Panc1 (cell line): Measurements from ENCODE around the gene TMED5. TPM values are rescaled to one million over a fixed set of nuclear protein-coding genes. Genes with fewer than 3 reads are reported as not detected.

Source experiments
- ATAC-seq: fragments of 200-7000 bp; cut with Tn5 transposase; 2 replicates; pipeline ENCODE4 v1.9.1; 2020; ENCODE audit warnings: mild to moderate bottlenecking, moderate library complexity
- BruUV-seq: library from RNA; stranded (reverse); fragments of 400-500 nt; replicated peaks from 2 replicates; lab custom pipeline; 2021; lab: Mats Ljungman, UMichigan
- CTCF ChIA-PET: fragments of 300-600 bp; sonication (Branson Sonifier 250); formaldehyde crosslinking; loops from one replicate; lab custom pipeline; 2022; ENCODE audit warnings: antibody characterized with exemption; lab: Charles Lee
- POLR2A ChIA-PET: fragments of 300-600 bp; sonication (Branson Sonifier 250); formaldehyde crosslinking; loops from one replicate; lab custom pipeline; 2022; ENCODE audit warnings: antibody characterized with exemption; lab: Charles Lee
- DNase-seq: peaks from one replicate; pipeline ENCODE4 v3.0.0-alpha.2; 2010; ENCODE audit warnings: low read depth, low spot score
- H3K27ac ChIP-seq: 2 replicates; pipeline ENCODE4 v1.5.1; 2011; ENCODE audit warnings: mild to moderate bottlenecking, low read length, inconsistent platforms
- H3K27me3 ChIP-seq: fragments of 200-500 bp; sonication (Bioruptor generic); 2 replicates; pipeline ENCODE4 v1.6.0; 2014; ENCODE audit warnings: low read length, inconsistent platforms; ENCODE audit not compliant: control insufficient read depth, insufficient read depth
- H3K36me3 ChIP-seq: fragments of 200-500 bp; sonication (Bioruptor generic); 2 replicates; pipeline ENCODE4 v1.5.1; 2014; ENCODE audit warnings: inconsistent platforms, mild to moderate bottlenecking, low read length, moderate library complexity; ENCODE audit not compliant: control insufficient read depth, insufficient read depth
- H3K4me1 ChIP-seq: 2 replicates; pipeline ENCODE4 v1.5.1; 2011; ENCODE audit warnings: inconsistent platforms, mild to moderate bottlenecking, low read length, moderate library complexity; ENCODE audit not compliant: control insufficient read depth, insufficient read depth
- H3K4me3 ChIP-seq, 2 experiments: 2 replicates each; pipeline ENCODE4 v1.5.1; 2011 to 2012; ENCODE audit warnings: low read depth in 2 of 2, low read length in 2 of 2, mild to moderate bottlenecking in 2 of 2, inconsistent platforms in 1 of 2, moderate library complexity in 1 of 2
- H3K9me3 ChIP-seq: fragments of 200-500 bp; sonication (Bioruptor generic); 2 replicates; pipeline ENCODE4 v1.5.1; 2014; ENCODE audit warnings: low read depth, mild to moderate bottlenecking, inconsistent platforms, low read length, moderate library complexity; ENCODE audit not compliant: control insufficient read depth, insufficient read depth
- POLR2AphosphoS5 ChIP-seq: IDR thresholded peaks from 2 replicates; pipeline ENCODE4 v1.6.1; 2012; ENCODE audit warnings: mild to moderate bottlenecking, low read depth, low read length, moderate library complexity
- SIN3A ChIP-seq: IDR thresholded peaks from 2 replicates; pipeline ENCODE4 v1.6.1; 2012; ENCODE audit warnings: low read depth, mild to moderate bottlenecking, low read length, moderate library complexity, borderline replicate concordance; ENCODE audit not compliant: insufficient read depth
- TCF7L2 ChIP-seq: IDR thresholded peaks from 2 replicates; pipeline ENCODE4 v1.6.1; 2011; ENCODE audit warnings: mild to moderate bottlenecking, low read depth, low read length, inconsistent platforms
- in situ Hi-C: cut with HindIII; loops from 2 replicates; pipeline ENCODE4 v1.10.0; 2016; ENCODE audit warnings: low sequenced_read_pairs, low pct_unique_long_range_greater_than_20kb
- intact Hi-C: fragments of 100-400 bp; cut with micrococcal nuclease; formaldehyde crosslinking; loops from one replicate; pipeline ENCODE4 v1.10.0; 2022; ENCODE audit not compliant: unreplicated experiment
- total RNA-seq: library from RNA; stranded (reverse); gene quantifications from one replicate; pipeline ENCODE4 v1.2.1, GENCODE V29; 2021; ENCODE audit not compliant: unreplicated experiment
- TF ChIP-seq, protein P1 (sequence below), 2 experiments: IDR thresholded peaks; 2 replicates each; pipeline ENCODE4 v1.6.1; 2011 to 2012; ENCODE audit warnings: low read depth in 2 of 2, control low read depth in 1 of 2, low read length in 1 of 2, mild to moderate bottlenecking in 1 of 2, moderate library complexity in 1 of 2; ENCODE audit not compliant: insufficient read depth in 1 of 2
- TF ChIP-seq, protein P2 (sequence below): fragments of 450-650 bp; IDR thresholded peaks from 2 replicates; pipeline ENCODE4 v1.5.1; 2017; ENCODE audit warnings: mild to moderate bottlenecking

TMED5 gene
- total RNA-seq, 1 experiment from 2014 or later = 45.6 TPM

DNA sequence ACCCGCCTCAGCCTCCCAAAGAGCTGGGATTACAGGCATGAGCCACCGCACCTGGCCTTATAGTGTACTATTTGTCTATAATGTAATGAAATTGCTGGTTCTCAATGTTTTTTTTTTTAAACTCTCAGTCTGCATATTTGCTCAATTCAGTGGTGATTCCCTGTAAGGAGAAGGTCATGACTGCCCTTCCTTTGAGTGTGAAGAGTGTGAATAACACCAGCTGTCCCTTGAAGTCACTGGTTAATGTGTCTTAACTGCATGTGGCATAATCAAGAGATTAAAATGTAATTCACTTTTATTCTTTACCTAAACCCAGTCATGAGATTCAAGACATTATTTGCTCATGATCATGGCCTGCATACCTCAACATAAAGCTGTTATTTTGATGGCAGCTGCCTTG lies 70.6 kb downstream of the TMED5 start:
- ChIA-PET POLR2A (no interaction called here), CTCF (no interaction called here)
- in situ Hi-C loops = no loop called here
- DNase-seq (no peak), ATAC-seq (no peak)
- TF ChIP-seq, protein P1, sequence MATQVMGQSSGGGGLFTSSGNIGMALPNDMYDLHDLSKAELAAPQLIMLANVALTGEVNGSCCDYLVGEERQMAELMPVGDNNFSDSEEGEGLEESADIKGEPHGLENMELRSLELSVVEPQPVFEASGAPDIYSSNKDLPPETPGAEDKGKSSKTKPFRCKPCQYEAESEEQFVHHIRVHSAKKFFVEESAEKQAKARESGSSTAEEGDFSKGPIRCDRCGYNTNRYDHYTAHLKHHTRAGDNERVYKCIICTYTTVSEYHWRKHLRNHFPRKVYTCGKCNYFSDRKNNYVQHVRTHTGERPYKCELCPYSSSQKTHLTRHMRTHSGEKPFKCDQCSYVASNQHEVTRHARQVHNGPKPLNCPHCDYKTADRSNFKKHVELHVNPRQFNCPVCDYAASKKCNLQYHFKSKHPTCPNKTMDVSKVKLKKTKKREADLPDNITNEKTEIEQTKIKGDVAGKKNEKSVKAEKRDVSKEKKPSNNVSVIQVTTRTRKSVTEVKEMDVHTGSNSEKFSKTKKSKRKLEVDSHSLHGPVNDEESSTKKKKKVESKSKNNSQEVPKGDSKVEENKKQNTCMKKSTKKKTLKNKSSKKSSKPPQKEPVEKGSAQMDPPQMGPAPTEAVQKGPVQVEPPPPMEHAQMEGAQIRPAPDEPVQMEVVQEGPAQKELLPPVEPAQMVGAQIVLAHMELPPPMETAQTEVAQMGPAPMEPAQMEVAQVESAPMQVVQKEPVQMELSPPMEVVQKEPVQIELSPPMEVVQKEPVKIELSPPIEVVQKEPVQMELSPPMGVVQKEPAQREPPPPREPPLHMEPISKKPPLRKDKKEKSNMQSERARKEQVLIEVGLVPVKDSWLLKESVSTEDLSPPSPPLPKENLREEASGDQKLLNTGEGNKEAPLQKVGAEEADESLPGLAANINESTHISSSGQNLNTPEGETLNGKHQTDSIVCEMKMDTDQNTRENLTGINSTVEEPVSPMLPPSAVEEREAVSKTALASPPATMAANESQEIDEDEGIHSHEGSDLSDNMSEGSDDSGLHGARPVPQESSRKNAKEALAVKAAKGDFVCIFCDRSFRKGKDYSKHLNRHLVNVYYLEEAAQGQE (IDR thresholded peaks at IDR 0.05; ENCODE audit: insufficient read depth in 1 of 2, low read depth in 2 of 2, low read length in 1 of 2) = no peak
- TF ChIP-seq TCF7L2 (no peak), POLR2AphosphoS5 (no peak), SIN3A (no peak)
- TF ChIP-seq, protein P2, sequence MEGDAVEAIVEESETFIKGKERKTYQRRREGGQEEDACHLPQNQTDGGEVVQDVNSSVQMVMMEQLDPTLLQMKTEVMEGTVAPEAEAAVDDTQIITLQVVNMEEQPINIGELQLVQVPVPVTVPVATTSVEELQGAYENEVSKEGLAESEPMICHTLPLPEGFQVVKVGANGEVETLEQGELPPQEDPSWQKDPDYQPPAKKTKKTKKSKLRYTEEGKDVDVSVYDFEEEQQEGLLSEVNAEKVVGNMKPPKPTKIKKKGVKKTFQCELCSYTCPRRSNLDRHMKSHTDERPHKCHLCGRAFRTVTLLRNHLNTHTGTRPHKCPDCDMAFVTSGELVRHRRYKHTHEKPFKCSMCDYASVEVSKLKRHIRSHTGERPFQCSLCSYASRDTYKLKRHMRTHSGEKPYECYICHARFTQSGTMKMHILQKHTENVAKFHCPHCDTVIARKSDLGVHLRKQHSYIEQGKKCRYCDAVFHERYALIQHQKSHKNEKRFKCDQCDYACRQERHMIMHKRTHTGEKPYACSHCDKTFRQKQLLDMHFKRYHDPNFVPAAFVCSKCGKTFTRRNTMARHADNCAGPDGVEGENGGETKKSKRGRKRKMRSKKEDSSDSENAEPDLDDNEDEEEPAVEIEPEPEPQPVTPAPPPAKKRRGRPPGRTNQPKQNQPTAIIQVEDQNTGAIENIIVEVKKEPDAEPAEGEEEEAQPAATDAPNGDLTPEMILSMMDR = no peak
- Histone ChIP-seq H3K9me3 (no peaks in the 10 kb centered on the region), H3K4me3 (no peak overlapping the region), H3K27ac (no peak overlapping the region), H3K4me1 (no peaks in the 10 kb centered on the region), H3K27me3 (no peaks in the 10 kb centered on the region), H3K36me3 (peaks cover under 1% of the 10 kb centered on the region; the same call in 1 of the 2 replicates)
- BruUV-seq = no TSS peak
- intact Hi-C loops = no loop called here

- in situ Hi-C loops (no loop called here), intact Hi-C loops (no loop called here)
- ATAC-seq (no peak), DNase-seq (no peak)
- H3K4me3 ChIP-seq = no peak overlapping the region
- no peaks in the 10 kb centered on the region for H3K4me1 ChIP-seq
- H3K27me3 ChIP-seq = no peaks in the 10 kb centered on the region
- POLR2A ChIA-PET = no interaction called here
- no peaks in the 10 kb centered on the region for H3K9me3 ChIP-seq
- H3K36me3 ChIP-seq = no peaks in the 10 kb centered on the region; the same call in 1 of the 2 replicates
- CTCF ChIA-PET = no interaction called here
- no peak overlapping the region for H3K27ac ChIP-seq
- TF ChIP-seq SIN3A (no peak), POLR2AphosphoS5 (no peak), TCF7L2 (no peak)
- TF ChIP-seq, protein P2 = no peak
- TF ChIP-seq, protein P1 (IDR thresholded peaks at IDR 0.05; ENCODE audit: insufficient read depth in 1 of 2, low read depth in 2 of 2, low read length in 1 of 2) = no peak
- BruUV-seq = no TSS peak
These were observed 71.9 kb downstream of the TMED5 start for GRCh38 chr1:93108335-93108734.
